Dermis microvascular lymphatic vessel endothelial cell (primary cell): ENCODE results near the gene WWC1. TPM values are rescaled to one million over a fixed set of nuclear protein-coding genes. Genes with fewer than 3 reads are reported as not detected.

ENCODE experiments used
- DNase-seq, 2 donors: peaks; one replicate each; pipeline versions ENCODE4 v3.0.0 to v3.0.0-alpha.2; 2010; ENCODE audit warnings: low read depth in 2 of 2
- total RNA-seq: library from RNA; depleted of rRNA; stranded (reverse); fragments of >200 nt; gene quantifications from 2 replicates; pipeline ENCODE4 v1.2.1, GENCODE V29; 2014

The WWC1 gene
- 0.13 and 0.63 TPM in 2 replicates for total RNA-seq

DNA sequence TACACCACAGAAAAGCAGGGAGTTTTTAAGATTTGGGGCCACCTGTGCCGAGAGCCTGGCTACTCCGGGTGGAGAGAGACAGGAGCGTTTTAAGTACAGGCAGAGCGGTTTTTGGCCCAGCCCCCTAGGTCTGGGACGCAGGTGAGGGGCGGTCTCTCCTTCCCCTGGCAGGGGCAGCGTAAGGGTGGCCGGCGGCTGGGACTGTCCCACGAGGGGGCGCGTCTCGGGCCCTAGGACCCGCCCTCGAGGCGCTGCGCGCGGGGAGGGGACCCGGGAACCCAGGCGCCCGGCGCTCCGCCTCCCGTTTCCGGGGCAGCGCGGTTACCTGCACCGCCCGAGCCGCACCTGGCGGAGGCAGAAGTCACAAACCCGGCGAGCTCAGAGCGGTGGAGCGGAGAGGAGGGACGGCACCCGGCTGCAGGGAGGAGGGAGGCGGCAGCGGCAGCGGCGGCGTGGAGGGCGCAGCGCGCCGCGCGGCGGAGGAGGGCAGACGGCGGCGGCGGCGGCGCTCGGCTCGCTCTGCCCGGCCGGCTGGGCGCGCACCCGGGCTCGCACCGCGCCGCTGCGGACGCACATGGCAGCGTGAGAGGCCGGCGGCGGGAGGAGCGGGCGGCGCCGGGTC, at the start of gene WWC1:
TSS of gene WWC1 (plus strand) at position 304 of the 622 bp plus-strand sequence. CDS start 508 bp downstream, outside the sequence.
- DNase-seq, result peak in 1 of 2 donors; percentile 19

DNA sequence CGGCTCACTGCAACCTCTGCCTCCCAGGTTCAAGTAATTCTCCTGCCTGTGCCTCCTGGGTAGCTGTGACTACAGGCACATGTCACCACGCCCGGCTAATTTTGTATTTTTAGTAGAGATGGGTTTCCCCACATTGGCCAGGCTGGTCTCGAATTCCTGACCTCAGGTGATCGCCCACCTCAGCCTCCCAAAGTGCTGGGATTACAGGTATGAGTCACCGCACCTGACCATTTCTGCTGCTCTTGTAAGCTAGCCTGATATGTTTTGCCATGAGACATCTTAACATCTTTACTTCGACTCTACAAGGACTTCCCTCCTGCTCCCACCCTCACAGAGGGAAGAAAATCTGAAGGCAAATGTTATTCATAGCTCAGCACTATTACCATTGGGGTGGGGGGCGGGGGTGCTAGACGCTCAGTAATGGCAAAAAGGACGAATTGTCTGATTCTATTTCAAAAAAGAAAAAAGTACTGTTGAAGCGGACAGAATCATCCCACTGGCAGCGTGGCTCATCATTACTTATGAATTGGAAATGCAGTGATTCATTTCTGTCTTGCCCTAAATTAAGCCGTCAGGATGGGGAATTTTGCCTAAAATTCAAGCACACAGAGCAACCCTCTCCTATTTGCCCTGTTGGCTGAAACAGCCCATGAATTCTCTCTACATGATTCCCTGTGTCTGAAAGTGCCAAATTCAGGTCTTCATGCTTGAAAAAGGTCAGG, 46.4 kb upstream of the WWC1 start:
- DNase-seq, result no peak

DNA sequence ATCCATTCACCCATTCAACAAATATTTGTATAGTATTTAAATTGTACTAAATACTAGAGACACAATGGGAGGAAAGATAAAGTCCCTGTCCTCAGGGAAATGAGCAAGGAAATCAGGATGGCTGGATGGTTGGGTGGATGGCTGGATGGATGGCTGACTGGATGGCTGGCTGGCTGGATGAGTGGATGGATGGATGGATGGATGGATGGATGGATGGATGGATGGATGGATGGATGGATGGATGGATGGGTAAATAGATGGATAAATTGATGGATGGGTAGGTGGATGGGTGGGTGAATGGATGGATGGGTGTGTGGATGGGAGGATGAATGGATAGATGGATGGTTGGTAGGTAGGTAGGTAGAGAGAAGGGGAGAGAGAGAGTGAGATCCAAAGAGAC, 41.5 kb upstream of the WWC1 start:
- DNase-seq, result no peak

DNA sequence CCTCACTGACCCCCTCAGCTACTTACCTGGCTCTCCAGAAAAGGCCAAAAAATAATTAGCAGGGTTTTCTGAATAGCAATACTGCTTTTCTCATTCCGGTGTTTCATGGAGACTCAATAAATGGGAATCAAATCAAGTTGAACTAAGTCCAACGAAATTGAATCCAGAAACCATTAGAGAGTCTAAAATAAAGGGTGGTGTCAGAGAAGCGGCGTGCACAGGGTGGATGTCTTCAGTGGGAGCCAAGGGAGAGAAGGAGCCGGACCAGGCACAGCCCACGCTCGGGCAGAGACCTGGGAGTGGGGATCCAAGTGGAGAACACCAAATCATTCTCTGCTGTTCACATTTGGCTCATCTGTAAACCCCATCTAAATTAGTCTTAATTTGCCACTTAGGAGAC, 40.2 kb upstream of the WWC1 start:
- no peak for DNase-seq

DNA sequence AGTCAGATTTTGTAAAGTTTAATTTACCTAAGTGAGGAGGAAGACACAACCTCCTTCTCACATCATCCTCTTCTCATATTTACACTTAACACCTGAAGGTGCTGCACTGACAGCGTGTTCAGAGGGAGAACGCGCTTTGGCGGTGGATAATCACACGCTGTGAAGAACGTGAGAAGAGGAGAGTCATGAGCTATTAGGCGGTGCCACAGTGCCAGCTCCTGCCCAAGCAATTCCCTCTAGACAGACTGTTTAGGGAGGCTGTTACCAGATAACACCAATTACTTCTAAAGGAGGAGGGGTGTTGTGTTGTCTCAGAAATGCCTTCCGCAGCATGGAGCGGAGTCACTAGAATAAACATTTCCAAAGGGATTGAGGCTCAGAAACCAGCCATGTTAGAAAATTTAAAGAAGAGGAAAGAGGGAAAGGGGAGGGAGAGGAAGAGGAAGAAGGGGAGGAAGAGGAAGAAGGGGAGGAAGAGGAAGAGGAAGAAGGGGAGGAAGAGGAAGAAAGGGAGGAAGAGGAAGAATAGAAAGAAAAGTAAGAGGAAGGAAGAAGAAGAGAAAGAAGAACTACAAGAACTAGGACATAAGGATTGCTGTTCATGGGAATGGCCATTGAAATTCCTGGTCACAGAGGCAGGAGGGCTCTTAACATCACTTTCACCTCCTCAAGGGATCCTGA, 37.3 kb upstream of the WWC1 start:
- no peak for DNase-seq

DNA sequence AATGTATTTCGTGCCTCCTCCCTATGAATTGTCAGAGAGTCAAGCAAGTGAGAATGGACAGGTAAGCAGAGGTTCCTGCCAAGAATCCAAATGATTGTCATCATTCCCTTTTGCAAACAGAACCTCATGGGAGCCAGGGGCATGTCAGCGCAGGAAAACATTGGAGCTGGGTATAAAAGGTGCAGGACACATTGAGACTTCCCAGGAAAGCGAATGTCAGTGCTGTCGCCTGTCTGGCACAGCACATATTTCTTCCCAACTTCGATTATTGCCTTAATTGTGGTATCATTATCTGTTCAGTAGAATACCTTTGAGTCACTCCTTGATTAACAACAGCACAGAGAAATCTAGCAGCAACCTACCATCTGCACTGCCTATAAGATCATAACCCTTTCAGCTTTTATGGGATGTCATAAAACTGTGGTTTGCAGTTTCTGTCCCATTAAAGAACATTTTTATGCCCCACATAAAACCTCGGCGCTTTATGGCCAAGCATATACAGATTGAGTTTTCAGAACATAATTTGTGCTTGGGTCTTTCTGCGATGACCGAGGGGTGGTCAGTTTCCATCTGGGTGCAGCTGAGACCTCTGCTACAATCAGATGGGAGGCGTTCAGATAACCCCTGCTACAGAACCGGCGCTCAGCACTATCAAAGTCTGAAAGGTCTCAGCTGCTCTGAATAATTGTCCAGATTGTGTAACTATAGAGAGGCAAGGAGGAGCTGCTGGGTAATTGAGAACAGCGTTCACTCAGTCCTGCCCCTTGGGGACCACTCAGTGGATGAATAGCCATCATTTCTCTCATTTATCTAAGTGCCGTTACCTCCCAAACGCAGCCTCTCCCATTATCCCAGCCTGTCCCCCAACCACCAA, 30.9 kb upstream of the WWC1 start:
- DNase-seq, result no peak

DNA sequence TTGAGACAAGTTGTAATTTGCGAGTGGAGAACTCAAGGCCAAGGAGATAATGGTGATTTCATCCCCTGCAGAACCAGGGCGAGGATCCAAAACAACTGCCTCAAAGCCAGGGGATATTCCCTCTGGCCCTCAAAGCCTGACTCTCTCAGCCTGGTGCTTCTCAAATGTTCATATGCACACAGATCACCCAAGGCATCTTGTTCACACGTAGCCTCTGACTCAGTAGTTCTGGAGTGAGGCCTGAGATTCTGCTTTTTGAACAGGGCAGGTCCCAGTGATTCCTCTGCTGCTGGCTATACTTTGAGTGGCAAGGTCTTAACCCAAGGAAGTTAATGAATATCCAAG, 30.2 kb upstream of the WWC1 start:
- no peak for DNase-seq

DNA sequence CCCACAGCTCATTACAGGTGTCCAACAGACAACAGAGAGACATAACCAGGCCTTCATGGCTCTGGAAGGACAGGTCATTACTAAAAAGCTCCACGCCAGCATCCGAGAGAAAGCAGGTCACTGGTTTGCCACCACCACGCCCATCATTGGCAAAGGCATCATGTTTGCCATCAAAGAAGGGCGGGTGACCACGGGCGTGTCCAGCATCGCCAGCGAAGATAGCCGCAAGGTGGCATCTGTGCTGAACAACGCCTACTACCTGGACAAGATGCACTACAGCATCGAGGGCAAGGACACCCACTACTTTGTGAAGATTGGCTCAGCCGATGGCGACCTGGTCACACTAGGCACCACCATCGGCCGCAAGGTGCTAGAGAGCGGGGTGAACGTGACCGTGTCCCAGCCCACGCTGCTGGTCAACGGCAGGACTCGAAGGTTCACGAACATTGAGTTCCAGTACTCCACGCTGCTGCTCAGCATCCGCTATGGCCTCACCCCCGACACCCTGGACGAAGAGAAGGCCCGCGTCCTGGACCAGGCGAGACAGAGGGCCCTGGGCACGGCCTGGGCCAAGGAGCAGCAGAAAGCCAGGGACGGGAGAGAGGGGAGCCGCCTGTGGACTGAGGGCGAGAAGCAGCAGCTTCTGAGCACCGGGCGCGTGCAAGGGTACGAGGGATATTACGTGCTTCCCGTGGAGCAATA, 29.3 kb upstream of the WWC1 start:
- no peak for DNase-seq

DNA sequence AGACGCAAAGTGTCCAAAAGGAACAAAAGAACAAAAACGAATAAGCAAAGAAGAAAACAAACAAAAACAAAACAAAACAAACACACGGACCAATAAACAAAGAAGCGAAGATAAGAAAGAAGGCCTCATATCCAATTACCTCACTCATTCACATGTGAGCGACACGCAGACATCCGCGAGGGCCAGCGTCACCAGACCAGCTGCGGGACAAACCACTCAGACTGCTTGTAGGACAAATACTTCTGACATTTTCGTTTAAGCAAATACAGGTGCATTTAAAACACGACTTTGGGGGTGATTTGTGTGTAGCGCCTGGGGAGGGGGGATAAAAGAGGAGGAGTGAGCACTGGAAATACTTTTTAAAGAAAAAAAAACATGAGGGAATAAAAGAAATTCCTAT, 28.3 kb upstream of the WWC1 start:
- DNase-seq, result no peak

DNA sequence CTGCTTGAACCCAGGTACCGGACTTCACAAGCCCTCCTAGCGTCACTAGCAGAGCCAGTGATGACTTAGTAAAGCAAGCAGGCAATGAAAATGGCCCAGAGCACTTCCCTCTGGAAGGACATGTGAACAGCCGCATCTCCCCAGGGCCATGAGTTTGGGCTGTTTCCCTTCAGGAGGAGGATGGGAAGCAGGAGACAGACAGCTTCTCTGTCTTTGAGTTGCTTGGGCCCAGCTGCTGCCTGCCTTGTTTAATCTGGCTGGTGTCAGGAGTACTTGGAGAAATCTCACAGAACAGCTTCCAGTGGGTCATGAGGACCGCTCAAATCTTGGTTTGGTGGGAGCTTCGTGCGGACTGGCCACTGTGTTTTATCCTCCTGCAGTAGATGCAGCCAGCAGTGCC, 25.4 kb upstream of the WWC1 start:
- no peak for DNase-seq

DNA sequence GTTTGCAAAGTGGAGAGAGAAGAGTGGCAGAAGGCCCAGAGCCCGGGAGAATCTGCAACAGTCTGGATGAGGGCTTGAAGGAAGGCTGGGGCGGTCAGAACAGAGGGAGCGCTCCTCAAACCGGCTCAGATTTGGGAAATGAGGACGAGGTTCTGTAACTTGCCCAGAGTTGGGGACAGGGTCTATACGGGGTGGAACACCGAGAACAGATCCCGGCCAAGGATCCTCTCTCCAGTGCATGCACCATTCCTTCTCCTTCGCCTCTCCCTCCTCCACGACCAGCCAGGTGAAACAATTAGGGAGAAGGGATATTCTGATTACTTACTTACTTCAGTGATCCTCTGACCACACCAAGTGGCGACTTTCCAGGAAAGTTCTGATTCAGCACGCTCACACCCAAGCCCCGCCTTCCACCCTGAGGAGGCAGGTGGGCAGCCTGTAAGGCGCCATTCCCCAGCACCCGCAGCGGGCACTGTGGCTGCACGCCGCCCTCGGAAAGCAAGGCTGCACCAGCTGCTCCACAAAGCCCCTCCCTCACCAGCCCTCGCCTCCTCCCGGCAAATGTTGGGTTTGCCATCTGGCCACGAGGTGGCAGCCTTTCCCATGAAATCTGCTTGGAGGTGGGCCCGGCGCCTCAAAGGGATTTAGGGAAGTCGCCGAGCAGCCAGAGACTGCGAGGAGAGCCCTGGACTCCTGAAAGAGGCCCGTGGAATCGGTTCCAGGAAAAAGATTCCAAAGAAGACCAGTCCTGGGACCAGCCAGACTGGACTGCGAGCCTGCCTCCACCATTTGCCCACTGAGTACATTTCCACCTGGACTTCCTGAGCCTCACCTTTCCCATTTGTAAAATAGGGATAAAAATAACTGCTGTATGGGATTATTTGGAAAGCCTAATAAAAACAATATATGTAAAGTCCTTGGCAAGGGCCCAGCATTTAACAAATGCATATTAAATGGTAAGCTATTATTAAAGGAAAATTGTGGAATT, 22.2 kb upstream of the WWC1 start:
- DNase-seq, result peak; percentile 33 to 68

DNA sequence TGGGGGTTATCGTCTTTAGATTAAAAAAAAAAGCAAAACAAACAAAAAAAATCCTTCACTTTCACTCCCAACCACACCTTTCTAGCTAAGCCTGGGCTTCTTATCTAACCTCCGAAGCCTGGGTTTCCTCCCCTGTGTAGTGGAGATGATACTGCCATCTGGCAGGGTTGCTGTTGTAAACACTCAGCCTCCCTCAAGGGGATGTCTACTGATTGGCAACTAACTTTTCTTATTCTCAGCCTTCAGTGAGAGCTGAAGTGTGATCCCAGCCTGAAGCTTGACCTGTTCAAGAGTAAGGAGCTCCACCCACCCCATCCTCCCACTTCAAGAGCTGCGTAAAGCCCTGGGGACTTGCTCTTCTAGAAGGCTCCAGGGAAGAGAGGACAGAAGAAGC, 21.5 kb upstream of the WWC1 start:
- no peak for DNase-seq

DNA sequence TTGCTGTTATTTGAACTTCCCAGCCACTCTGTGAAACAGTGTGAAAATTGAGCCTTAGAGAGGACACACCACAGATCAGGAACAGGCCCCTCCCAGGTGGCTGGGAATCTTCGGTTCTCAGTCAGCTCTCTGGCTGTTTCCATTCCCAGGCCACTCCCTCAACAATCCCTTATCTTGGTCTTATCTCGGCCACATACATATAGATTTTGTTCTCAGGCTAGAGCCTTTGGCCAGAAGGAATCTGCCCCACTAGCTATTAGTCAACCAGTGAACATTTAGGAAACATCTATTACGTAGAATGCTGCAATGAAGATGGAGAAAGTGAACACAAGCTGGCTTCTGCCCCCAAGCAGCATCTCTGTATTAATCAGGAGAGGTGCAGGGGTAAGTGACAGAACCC, 21.0 kb upstream of the WWC1 start:
- no peak for DNase-seq

DNA sequence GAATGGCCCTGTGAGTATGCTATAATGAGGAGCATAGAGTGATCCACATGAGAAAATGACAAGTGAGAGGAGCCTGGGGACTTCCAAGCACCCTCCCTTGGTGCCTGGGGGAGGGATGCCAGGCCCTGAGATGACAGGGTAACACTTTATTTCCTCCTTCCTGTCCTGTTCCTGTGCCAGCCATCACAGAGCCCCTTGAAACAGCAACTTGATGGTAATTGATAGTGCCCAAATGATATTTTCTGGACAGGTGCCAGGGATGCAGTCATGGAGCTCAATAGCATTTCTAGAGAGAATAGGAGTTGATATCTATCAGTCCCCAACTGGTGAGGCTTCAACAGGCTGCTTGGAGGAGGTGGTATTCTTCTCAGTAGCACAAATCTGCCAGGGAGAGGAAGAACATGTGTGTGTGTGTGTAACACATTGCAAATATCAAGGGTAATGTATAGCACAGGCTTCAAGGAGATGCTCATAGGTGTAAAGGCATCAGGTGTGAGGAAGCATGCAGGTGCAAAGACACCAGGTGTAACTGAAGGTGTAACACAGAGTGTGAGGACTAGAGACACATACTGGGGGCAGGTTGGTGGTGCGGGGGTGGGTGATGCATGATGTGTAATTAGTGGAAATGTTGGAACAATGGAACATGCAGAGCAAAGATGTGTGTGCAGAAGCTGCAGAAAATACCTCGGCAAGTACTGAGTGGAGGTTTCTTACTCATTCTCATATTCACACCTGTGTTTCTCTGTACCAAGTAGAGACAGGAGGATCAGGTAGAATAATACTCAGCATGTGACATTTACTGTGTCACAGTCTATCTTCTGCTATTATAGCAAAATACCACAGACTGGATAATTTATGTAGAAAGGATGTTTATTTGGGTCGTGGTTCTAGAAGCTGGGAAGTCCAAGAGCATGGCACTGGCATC, 18.1 kb upstream of the WWC1 start:
- DNase-seq, result no peak

DNA sequence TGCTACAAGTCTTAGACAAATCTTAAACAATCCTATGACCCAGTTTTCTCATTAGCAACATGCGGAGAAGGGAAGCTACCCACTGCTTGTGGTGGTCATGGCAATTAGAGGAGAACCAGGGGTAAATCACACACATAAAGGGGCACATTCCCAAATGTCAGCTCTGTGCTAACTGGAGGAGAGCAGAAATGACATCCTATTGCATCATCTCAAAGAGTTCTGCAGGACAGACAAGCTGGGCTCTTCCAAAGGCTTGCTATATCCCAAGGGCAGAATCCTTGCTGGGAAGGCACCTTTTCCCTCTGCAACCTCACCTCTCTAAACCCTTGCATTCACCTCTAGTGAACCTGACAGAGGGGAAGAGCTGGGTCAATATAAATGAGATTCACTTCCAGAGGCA, 17.0 kb upstream of the WWC1 start:
- DNase-seq, result no peak

DNA sequence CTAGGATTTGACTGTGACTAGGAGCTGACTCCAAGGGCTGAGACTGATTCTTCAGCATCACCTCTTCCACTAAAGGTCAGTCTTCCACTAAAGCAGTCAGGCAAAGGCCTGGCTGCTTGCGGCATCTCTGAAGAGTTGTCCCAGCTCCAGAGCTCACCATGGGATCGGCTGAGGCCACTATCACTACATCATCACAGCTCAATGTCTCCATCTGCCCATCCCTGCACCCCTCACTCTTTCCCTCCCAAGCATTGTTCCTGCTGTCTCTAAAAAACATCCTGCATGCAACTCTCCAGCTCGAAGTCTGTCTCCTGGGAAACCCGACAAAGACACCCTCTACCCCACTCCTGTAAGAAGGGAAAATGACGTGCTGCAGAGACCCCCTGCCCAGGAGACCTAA, 15.5 kb upstream of the WWC1 start:
- DNase-seq, result no peak

DNA sequence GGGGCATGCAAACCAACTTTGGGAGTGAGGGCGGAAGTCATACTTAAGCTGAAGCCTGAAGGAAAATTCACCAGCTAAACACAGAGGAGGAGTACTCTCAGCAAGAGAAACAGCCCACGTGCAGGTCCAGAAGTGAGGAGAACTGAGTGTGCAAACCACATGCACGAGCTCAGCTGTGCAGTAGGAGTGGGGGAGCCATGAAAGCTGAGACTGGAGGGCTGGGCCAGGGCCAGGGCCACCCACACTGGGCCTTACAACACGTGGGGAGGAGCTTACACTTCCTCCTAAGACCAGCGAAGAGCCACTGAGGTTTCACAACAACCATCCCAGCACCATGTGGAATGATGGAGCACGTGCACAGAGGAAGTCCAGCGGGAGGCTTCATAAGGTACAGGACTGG, 9.3 kb upstream of the WWC1 start:
- no peak for DNase-seq

DNA sequence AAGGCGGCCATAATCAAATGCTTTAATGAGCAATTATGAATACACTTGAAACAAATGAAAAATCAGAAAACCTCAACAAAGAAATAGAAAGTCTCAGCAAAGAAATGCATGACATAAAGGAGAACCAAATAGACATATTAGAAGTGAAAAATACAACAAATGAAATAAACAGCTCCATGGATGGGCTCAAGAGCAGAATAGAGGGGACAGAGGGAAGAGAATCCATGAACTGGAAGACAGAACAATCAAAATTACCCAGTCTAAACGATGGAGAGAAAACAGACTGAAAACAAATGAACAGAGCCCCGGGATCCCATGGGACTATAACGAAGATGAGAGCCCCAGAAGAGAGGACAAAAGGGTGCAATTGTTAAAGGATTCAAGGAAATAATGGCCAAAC, 6.6 kb upstream of the WWC1 start:
- no peak for DNase-seq

DNA sequence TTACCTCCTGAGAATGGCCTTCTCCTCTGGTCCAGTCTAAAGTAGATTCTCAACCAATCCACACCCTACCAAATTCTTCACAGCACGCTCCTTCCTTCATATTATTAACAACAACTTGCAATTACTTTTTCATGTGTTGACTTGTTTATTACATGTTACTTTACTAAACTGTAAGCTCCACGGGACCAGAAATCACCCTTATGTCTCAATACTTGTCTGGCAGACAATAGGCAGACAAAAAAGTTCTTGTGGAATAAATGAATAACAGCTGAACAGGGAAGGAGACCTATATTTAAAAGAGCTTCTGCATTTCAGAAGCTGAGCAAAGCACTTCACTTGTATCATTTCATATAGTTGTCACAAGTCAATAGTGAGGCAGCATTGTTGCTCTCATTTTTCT, 5.7 kb upstream of the WWC1 start:
- no peak for DNase-seq
